GM13977 (cell line): Measurements from ENCODE around the gene ACSF3.

Source experiments
- DNase-seq: peaks from one replicate; pipeline ENCODE4 v3.0.0; 2012; ENCODE audit warnings: low spot score
- in situ Hi-C: fragments of 300-500 bp; cut with MboI; formaldehyde crosslinking; loops from one replicate; pipeline ENCODE4 v1.12.0; 2022; ENCODE audit warnings: low sequenced_read_pairs, low pct_unique_long_range_greater_than_20kb, mixed read lengths, inconsistent platforms; ENCODE audit not compliant: unreplicated experiment
- TF ChIP-seq, protein P1 (sequence below): IDR thresholded peaks from 2 replicates; pipeline ENCODE4 v1.5.1; 2012; ENCODE audit warnings: mild to moderate bottlenecking, control low read depth; ENCODE audit not compliant: insufficient read depth; ENCODE audit errors: extremely low read depth, missing control alignments

The ACSF3 gene

GRCh38 chr16:89052191-89052889 lies 41.3 kb upstream of the ACSF3 start:
- DNase-seq = no peak
- in situ Hi-C loops = no loop called here
- TF ChIP-seq, protein P1, sequence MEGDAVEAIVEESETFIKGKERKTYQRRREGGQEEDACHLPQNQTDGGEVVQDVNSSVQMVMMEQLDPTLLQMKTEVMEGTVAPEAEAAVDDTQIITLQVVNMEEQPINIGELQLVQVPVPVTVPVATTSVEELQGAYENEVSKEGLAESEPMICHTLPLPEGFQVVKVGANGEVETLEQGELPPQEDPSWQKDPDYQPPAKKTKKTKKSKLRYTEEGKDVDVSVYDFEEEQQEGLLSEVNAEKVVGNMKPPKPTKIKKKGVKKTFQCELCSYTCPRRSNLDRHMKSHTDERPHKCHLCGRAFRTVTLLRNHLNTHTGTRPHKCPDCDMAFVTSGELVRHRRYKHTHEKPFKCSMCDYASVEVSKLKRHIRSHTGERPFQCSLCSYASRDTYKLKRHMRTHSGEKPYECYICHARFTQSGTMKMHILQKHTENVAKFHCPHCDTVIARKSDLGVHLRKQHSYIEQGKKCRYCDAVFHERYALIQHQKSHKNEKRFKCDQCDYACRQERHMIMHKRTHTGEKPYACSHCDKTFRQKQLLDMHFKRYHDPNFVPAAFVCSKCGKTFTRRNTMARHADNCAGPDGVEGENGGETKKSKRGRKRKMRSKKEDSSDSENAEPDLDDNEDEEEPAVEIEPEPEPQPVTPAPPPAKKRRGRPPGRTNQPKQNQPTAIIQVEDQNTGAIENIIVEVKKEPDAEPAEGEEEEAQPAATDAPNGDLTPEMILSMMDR = no peak

- DNase-seq = no peak
- TF ChIP-seq, protein P1 = no peak
- in situ Hi-C loops = no loop called here
Measured at GRCh38 chr16:89052890-89053724, 40.5 kb upstream of the ACSF3 start.

- no peak for DNase-seq
- in situ Hi-C loops = no loop called here
- TF ChIP-seq, protein P1 = no peak
Measured at GRCh38 chr16:89053725-89054029, 40.0 kb upstream of the ACSF3 start.

GRCh38 chr16:89054261-89054661 lies 39.4 kb upstream of the ACSF3 start:
- DNase-seq = no peak
- TF ChIP-seq, protein P1 = no peak
- in situ Hi-C loops = no loop called here

DNA sequence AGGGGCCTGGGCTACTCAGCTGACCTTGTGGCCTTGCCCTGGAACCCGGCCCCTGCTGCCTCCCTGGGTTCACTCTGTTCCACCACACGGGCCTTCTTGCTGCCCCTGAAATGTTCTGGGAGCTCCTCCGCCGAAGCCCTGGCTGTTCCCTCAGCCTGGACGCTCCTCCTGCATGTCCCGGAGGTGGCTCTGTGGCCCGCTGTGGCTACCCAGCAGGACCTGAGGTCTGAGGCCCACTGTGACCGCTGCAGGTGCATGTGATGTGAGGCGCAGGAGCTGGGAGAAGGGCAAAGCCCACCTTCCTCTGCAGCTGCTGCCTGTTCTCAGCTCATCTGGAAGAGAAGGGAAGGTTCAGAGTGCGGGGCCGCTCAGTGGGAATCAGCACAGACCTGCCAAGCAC lies 38.9 kb upstream of the ACSF3 start:
- TF ChIP-seq, protein P1 = no peak
- in situ Hi-C loops = no loop called here
- no peak for DNase-seq

GRCh38 chr16:89055313-89055712 lies 38.3 kb upstream of the ACSF3 start:
- TF ChIP-seq, protein P1 = no peak
- in situ Hi-C loops = no loop called here
- DNase-seq = no peak
